ENCODE data around the gene DDX56. TPM values are rescaled to one million over a fixed set of nuclear protein-coding genes. Genes with fewer than 3 reads are reported as not detected.

Gene DDX56
- total and polyA plus RNA-seq, 9 of the 15 experiments (the other 6 are each of a cell fraction or from before 2014, with no cell fraction given), result 33.0 to 145 (median 102) TPM

- TF ChIP-seq ETS1 (conservative IDR thresholded peaks at IDR 0.05; ENCODE audit: control insufficient read depth, low read depth, low read length) (peak; percentile 71; the same call in 1 of the 2 replicates), ZHX1 (conservative IDR thresholded peaks at IDR 0.05; ENCODE audit: low read length) (0 out of 2 replicates have a peak, but pooled peaks have one; percentile 12), CAMTA2 (CRISPR knock-in tag; conservative IDR thresholded peaks at IDR 0.05) (no peak), CREB3L1 (IDR thresholded peaks at IDR 0.05; ENCODE audit: borderline replicate concordance, low read depth) (peak; percentile 71; the same call in 1 of the 2 replicates), GATAD2B (IDR thresholded peaks at IDR 0.05; ENCODE audit: borderline replicate concordance) (peak; percentile 59; the same call in 1 of the 2 replicates), ZNF253 (CRISPR knock-in tag; conservative IDR thresholded peaks at IDR 0.05) (no peak), ELF2 (CRISPR knock-in tag; IDR thresholded peaks at IDR 0.05) (peak; percentile 87), ZBTB11 (CRISPR knock-in tag; IDR thresholded peaks at IDR 0.05) (peak in 1 of 3 experiments; percentile 79; a peak in 2 of 6 replicates), ESRRB (CRISPR knock-in tag; IDR thresholded peaks at IDR 0.05; ENCODE audit: borderline replicate concordance) (no peak), SRF (CRISPR knock-in tag; IDR thresholded peaks at IDR 0.05) (no peak), MTA3 (IDR thresholded peaks at IDR 0.05; ENCODE audit: borderline replicate concordance) (peak; percentile 62; the same call in 1 of the 2 replicates), GMEB1 (CRISPR knock-in tag; IDR thresholded peaks at IDR 0.05) (peak; percentile 77)
These were observed at the start of gene DDX56 (continued) for GRCh38 chr7:44573464-44574286.
